Adrenal gland (tissue), 12 donors: ENCODE results near the gene SELENBP1. TPM values are rescaled to one million over a fixed set of nuclear protein-coding genes. Genes with fewer than 3 reads are reported as not detected.

Experiments used
- DNase-seq, 7 donors: peaks; one replicate each; pipeline ENCODE4 v3.0.0-alpha.2; 2019 to 2020
- H3K27ac ChIP-seq, 5 donors: fragments of 200-600 bp; sonication (generic) in 4 of 5; 1 replicate in 3 of 5; 2 replicates in 2 of 5; pipeline versions ENCODE4 v1.5.1 to v1.8.0; 2016 to 2020; ENCODE audit warnings: mild to moderate bottlenecking in 1 of 5
- H3K27me3 ChIP-seq: fragments of 200-600 bp; 2 replicates; pipeline ENCODE4 v1.8.0; 2021
- H3K36me3 ChIP-seq, 2 donors: fragments of 200-600 bp; replicated peaks in 1 of 2; 1 replicate in 1 of 2; 2 replicates in 1 of 2; pipeline versions ENCODE4 v1.5.1 to v1.8.0; 2018 to 2022
- H3K4me1 ChIP-seq, 2 donors: fragments of 200-600 bp; replicated peaks in 1 of 2; 1 replicate in 1 of 2; 2 replicates in 1 of 2; pipeline versions ENCODE4 v1.5.1 to v1.8.0; 2018 to 2021
- H3K4me3 ChIP-seq, 4 donors: fragments of 200-600 bp; sonication (generic) in 3 of 4; one replicate each; pipeline ENCODE4 v1.5.1; 2016 to 2018
- H3K9me3 ChIP-seq, 3 donors: fragments of 200-600 bp; sonication (generic) in 1 of 3; replicated peaks in 1 of 3; 1 replicate in 2 of 3; 2 replicates in 1 of 3; pipeline versions ENCODE4 v1.5.1 to v1.8.0; 2016 to 2021
- CTCF ChIP-seq, 6 experiments: fragments of 450-650 bp in 4 of 6; fragments of 200-600 bp in 2 of 6; sonication (generic) in 1 of 6; IDR thresholded peaks; 1 replicate in 5 of 6; 2 replicates in 1 of 6; pipeline versions ENCODE4 v1.5.1 to v1.8.0; 2016 to 2021; ENCODE audit warnings: antibody characterized with exemption in 6 of 6, mild to moderate bottlenecking in 2 of 6, moderate library complexity in 1 of 6
- POLR2A ChIP-seq, 2 donors: fragments of 450-650 bp; IDR thresholded peaks; one replicate each; pipeline ENCODE4 v1.6.1; 2017; ENCODE audit warnings: antibody characterized with exemption in 2 of 2, mild to moderate bottlenecking in 2 of 2, moderate library complexity in 1 of 2
- WGBS, 4 donors: extraction: QIAGEN DNeasy Blood & Tissue Kit in 2 of 4; methylation state at CpG; one replicate each; pipeline versions ENCODE4 v1.1.5 to v1.1.7; 2013 to 2017; 5-methylcytosine and 5-hydroxymethylcytosine counted together
- intact Hi-C, 2 donors: fragments of 100-400 bp; cut with DNase I; formaldehyde crosslinking; loops; one replicate each; pipeline versions ENCODE4 v1.14.1 to v1.15.0; 2022 to 2023
- polyA plus RNA-seq, 3 donors: library from polyadenylated mRNA; stranded (reverse); fragments of 200-250 nt in 2 of 3; fragments of 350-450 nt in 1 of 3; fragmentation: Illumina TruSeq in 1 of 3; extraction: RNeasy Lipid Tissue Mini Kit (QIAGEN cat#74804) in 1 of 3; gene quantifications; one replicate each; pipeline ENCODE4 v1.2.3, GENCODE V29; 2013 to 2014
- total RNA-seq, 9 donors: library from RNA; depleted of rRNA in 4 of 9; stranded (reverse); fragments of >200 nt in 4 of 9; fragments of 120-200 nt in 1 of 9; fragmentation: NEBNext Ultra II Directional in 1 of 9; extraction: Animal tissue kit (Norgen Biotek cat#: 25700) in 1 of 9; gene quantifications; one replicate each; pipeline versions ENCODE4 v1.1.0 to v1.2.4, GENCODE V29; 2013 to 2023
- donor health status: healthy with polysubstance abuse.
- donor health status: Bipolar disorder and iron deficiency.
- donor health status: DM: yes; HTN: yes; CAD: no.
- donor health status: DM: no; HTN: no; CAD: no.
- donor health status: DM: no; HTN: no; CAD: no.
- donor health status: DM: yes; HTN: yes; CAD: no.

The SELENBP1 gene
- total and polyA plus RNA-seq, 12 donors, result 11.0 to 61.8 (median 34.3) TPM

- TF ChIP-seq CTCF (IDR thresholded peaks at IDR 0.05) (no peak), POLR2A (IDR thresholded peaks at IDR 0.05) (no peak)
- 84 to 89% (median 87%) methylated on average over 6 of the region's 6 CpGs for WGBS, 4 donors
- intact Hi-C loops, result loop anchor here (5.0 kb wide), 2 partner anchors 40 to 45 kb away; no protein-coding TSS in a partner anchor
- Histone ChIP-seq H3K4me1 (peaks cover 8 to 11% of the 10 kb centered on the region in 2 donors), H3K27me3 (no peaks in the 10 kb centered on the region), H3K9me3 (no peaks in the 10 kb centered on the region), H3K27ac (no peak overlapping the region), H3K36me3 (peaks cover 0 to 29% of the 10 kb centered on the region in 2 donors), H3K4me3 (no peak overlapping the region)
- no peak for DNase-seq
Observed at GRCh38 chr1:151342569-151342968, 29.9 kb downstream of the SELENBP1 start.

DNA sequence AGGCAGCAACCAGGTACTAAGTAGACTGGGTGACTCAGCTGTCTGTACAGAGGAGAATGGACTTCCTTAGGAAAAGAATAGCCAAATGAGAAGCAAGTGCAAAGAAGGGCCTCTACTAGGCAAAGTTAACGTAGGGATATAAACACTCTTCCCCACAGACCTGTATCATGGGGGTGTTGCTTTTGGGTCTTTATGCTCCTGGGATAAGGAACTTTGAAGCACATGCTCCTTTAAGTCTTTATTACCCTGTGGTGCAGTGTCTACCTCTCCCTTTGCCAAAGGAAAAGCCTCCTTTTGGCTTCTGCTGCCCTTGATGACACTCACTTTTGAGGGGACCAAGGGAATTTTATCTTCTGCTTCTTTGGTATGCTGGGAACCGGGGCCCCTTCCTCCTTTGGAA is 30.5 kb downstream of the SELENBP1 start:
- H3K27ac ChIP-seq, result no peak overlapping the region
- intact Hi-C loops, result loop anchor here (5.0 kb wide), 2 partner anchors 40 to 45 kb away; no protein-coding TSS in a partner anchor
- H3K4me3 ChIP-seq, result no peak overlapping the region
- H3K4me1 ChIP-seq, result peaks cover 8 to 9% of the 10 kb centered on the region in 2 donors
- 85 to 90% (median 88%) methylated on average over 2 of the region's 2 CpGs for WGBS, 4 donors
- peaks cover 0 to 29% of the 10 kb centered on the region in 2 donors for H3K36me3 ChIP-seq
- DNase-seq, result no peak
- no peaks in the 10 kb centered on the region for H3K9me3 ChIP-seq
- TF ChIP-seq POLR2A (IDR thresholded peaks at IDR 0.05), result no peak
- no peak for TF ChIP-seq CTCF (IDR thresholded peaks at IDR 0.05)
- no peaks in the 10 kb centered on the region for H3K27me3 ChIP-seq

- intact Hi-C loops, result loop anchor here (5.0 kb wide), 2 partner anchors 39 to 44 kb away; no protein-coding TSS in a partner anchor
- Histone ChIP-seq H3K9me3 (no peaks in the 10 kb centered on the region), H3K27ac (peak overlapping the region in 2 of 5 donors; percentile 42), H3K4me3 (no peak overlapping the region), H3K4me1 (peaks cover 4 to 5% of the 10 kb centered on the region in 2 donors), H3K36me3 (peaks cover 0 to 29% of the 10 kb centered on the region in 2 donors), H3K27me3 (no peaks in the 10 kb centered on the region)
- DNase-seq, result peak in 6 of 7 donors; percentile 38 to 64 (median 61)
- WGBS, 4 donors, result 29 to 35% (median 31%) methylated on average over 7 of the region's 7 CpGs
- TF ChIP-seq CTCF (IDR thresholded peaks at IDR 0.05), result peak; percentile 62 to 88 (median 76)
- TF ChIP-seq POLR2A (IDR thresholded peaks at IDR 0.05), result no peak
Observed at GRCh38 chr1:151340870-151341754, 31.4 kb downstream of the SELENBP1 start.

GRCh38 chr1:151336556-151336955 is 35.9 kb downstream of the SELENBP1 start:
- 87 to 93% (median 90%) methylated on average over 3 of the region's 3 CpGs for WGBS, 4 donors
- intact Hi-C loops, result no loop called here
- H3K27me3 ChIP-seq, result no peaks in the 10 kb centered on the region
- H3K27ac ChIP-seq, result no peak overlapping the region
- no peak for DNase-seq
- H3K9me3 ChIP-seq, result no peaks in the 10 kb centered on the region
- H3K4me1 ChIP-seq, result no peaks in the 10 kb centered on the region
- H3K36me3 ChIP-seq, result no peaks in the 10 kb centered on the region
- TF ChIP-seq POLR2A (IDR thresholded peaks at IDR 0.05) (no peak), CTCF (IDR thresholded peaks at IDR 0.05) (no peak)
- H3K4me3 ChIP-seq, result no peak overlapping the region
